GM18909 (cell line): ENCODE measurements around the gene BLOC1S1.

ENCODE experiments used
- ATAC-seq: cut with Tn5 transposase; IDR thresholded peaks from one replicate; pipeline ENCODE4 v1.9.1; 2021; ENCODE audit warnings: mild to moderate bottlenecking; ENCODE audit not compliant: unreplicated experiment, poor library complexity

BLOC1S1 gene

DNA sequence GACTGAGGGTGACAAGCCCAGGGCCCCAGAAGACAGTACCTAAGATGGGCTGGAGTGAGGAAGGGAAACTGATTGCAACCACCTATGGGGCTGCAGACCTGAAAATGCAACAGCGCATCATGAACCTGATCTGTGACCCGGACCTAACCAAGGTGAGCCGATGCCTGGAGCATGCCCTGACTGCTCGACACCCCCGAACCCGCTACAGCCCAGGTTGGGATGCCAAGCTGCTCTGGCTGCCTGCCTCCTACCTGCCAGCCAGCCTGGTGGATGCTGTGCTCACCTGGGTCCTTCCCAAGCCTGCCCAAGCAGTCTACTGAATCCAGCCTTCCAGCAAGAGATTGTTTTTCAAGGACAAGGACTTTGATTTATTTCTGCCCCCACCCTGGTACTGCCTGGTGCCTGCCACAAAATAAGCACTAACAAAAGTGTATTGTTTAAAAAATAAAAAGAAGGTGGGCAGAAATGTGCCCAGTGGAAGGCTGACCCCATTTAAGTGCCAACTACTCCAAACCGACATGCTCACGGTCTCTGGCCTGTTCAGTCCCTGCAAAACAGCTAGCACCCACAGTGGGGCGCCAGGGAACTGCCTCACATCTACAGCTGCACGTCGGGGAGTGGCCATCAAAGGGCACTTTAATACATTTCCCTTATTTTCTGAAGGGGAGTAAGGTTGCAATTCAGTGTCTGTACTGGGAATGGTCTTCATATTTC is 8.5 kb downstream of the BLOC1S1 start:
- ATAC-seq = no peak

DNA sequence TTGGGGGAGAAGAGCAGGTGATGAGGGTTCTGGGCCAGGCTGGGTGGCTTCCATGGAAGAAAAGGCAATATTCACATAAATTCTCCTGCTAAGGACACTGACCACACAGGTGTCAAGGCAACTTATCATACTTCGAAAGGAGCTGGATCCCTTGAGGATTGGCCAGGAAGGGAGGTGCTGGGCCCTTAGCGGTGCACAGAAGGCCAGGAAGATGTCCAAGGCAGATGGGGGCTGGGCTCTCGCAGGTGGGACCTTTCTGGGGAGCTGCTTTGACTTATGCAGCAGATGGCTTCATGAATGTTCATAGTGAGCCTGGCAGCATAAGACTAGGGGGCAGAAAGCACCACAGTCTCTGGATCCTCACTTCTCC is 9.1 kb downstream of the BLOC1S1 start:
- no peak for ATAC-seq

DNA sequence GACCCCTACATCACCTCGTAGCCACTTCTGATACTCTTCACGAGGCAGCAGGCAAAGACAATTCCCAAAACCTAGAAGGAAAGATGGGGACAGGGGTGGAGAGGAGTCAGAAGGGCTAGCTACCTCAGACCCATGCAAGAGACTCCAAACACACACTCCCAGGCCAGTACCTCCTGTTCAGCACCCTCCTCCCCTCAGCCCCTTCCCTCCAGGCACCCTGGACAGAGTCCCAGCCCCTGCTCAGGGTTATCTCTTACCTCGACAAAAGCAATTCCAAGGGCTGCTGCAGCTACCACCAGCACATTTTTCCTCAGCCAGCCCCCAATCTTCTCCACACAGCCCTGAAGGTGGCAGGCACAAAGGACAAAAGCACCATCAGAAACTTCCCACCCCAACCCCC is 9.7 kb downstream of the BLOC1S1 start:
- ATAC-seq = no peak

DNA sequence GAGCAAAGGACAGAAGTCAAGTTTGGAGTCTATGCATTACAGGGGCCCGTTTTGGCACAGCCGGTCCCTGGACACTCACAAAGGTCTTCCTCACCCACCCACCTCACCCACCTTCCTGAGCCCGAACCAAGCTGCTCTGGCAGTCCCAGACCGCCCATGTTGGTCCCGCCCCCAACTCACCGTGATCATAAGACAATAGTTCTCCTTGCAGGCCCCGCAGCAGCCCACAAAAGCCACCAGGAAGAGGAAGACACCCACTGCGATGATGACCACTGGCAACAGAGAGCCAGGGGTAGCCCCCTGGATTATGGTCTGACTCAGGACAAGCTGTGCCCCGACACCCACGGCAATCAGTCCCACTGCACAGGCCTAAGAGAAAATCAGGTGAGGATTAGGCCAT is 11.1 kb downstream of the BLOC1S1 start:
- no peak for ATAC-seq

DNA sequence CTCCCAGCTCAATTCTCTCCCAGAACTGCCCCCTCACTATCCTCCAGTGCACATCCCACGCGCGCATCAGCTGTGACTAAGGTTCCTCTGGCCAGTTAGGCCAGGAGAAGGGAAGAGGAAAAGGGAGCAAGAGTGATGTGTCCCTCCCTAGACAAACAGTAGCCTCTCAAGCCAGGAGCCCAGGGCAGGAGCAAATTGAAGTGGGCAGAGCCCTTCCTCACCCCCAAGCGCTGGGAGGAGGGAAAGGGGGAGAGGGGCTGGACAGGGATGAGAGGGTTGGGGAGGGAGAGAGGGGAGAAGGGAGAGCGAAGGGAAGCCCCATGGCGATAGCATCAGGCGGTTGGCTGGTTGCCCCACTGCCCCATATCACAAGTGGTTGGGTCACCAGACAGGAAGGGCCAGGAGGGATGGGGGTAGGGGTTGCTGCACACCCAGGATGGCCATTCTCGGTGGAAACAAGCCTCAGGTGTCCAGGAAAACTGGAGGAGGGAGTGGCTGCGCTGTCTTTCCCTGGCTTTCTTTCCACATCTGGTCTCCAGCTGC is 11.9 kb downstream of the BLOC1S1 start:
- ATAC-seq = no peak

DNA sequence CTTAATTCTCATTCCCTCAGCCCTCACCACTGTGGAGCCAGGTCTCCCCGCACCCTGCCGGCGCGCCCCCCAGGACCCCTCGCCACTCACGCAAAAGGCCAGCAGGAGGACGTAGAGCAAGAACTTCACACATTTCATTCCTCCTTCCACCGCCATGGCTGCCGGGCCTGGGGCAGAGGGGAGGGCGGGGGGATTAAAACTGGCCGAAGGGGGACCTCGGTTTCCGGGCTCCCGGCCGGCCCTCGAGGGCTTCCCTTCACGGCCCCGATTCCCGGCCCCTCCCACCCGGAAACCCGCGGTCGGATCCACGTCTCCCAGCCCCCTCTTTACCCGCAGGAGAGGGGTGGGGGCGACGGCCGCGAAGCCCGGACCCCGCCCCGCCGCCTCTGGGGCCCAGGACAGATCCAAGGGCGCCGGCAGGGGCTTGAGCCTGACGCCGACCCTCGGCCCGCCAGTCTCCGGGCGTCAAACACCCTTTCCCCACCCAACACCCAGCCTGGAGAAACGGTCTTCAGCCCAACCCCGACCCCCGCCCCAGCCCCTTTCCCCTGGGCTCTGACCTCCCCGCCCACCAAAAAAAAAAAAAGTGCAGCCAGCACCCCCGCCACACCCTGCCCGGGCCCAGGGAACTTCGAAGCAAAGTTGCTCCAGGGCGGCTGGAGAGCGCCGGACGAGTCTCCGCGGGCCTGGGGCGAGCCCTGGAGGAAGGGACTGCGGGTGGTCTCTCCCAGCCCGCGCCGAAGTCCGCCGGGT is 12.5 kb downstream of the BLOC1S1 start:
- ATAC-seq = peak; percentile 28

DNA sequence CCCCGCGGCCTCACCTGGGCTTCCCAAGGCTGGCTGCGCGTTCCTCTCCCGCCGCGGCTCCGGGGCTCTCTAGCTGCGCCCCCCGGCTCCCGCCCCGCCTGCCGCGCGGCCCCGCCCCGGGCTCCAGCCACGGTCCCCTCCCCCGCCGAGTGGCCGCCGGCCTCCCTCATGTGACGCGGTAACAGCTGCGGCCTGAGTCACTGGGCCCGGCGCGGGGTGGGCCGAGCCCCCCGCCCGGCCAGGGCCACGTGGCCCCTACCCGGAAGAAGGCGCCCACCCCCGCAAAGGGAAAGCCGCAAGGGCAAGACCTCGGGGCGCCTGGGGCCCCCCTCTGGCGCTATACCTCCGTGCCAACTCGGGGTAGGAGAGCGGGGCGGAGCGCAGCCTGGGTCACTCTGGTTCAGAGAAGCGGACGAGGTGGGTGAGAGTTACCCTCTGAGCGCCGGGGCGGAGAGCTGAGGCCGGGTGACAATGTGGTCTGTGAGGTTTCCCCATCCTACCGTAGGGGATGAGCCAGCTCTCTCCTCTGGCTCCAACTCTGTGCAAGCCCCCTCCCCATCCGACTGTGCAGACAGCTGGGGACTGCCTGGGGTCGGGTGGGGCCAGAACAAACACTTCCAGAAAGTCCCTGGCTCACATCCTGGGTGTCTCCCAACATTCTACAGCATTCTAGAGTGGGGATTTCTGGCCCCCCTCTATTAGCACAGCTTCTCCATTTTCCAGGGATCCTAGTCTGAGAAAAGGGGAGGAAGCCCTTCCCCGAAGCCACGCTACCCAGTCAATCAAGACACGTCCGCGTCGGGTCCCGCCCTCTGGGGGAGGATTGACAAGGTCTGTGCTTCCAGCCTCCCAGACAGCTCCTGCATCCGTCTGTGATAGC is 13.3 kb downstream of the BLOC1S1 start, which contains the start of gene CD63:
Gene CD63 (minus strand): TSS at position 71 of the 880 bp plus-strand sequence. CDS start 668 bp downstream, outside the sequence.
- ATAC-seq = peak; percentile 72

DNA sequence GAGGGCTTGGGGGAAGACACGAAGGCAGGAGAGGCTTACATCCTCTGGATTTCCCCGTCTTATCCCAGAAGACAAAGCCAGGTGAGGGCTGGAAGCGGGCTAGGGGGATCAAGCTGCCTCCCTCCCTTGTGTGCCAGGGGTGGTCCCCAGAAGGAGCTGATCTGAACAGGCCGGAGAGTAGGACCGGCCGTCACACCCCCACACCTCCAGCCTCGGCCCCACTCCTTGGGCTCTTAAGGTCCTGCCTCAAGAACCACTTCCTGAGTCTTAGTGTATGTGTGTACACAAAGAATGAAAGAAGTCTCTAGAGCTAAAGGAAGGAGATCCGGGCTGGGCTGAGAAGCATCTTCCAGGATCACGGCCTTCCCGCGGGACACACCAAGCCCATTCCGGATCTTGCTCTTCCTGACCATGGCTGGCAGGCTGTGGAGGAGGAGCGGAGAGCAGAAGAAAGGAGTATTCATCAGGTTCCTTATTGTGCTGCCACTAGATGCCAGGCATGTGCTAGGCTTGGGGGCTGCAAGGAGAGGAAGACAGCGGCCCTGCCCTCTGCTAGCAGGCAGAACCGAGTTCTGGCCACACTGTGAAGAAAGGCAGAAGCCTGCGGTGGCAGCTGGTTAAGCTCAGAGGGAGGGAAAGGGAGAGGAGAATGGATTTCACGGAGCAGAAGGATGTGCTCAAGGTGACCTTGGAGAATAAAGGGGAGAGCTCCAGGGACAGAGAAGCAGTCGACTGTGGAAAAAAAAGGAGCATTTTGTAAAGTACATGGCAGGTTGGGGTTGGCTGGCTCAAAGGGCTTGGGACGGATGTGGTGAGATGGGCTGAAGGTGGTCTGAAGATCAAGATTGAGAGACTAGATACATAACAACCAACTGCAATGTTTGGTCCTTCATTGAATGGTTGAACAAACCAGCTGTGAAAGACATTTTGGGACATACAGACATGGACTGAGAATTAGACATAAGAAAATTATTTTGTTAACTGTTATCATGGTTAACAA is 14.3 kb downstream of the BLOC1S1 start:
- peak; percentile 55 for ATAC-seq

DNA sequence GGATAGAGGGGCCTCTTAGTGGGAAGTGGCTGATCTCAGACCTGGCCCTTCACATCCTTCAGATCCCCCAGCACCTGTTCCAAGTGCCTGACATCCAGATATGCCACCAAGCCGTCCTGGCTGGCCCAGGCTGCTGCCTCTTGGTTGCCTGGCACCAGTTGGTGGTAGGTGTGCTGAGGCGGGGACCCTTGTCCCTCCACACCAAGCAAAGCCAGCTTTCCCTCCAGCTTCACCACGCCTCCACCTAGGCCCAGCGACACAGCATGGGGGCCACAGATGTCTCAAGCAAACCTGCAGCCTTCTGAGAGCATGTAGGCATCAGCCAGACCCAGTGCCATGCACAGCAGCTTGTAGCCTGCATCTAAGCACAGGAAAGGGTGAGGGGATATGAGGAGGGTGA is 16.4 kb downstream of the BLOC1S1 start:
- ATAC-seq = no peak

DNA sequence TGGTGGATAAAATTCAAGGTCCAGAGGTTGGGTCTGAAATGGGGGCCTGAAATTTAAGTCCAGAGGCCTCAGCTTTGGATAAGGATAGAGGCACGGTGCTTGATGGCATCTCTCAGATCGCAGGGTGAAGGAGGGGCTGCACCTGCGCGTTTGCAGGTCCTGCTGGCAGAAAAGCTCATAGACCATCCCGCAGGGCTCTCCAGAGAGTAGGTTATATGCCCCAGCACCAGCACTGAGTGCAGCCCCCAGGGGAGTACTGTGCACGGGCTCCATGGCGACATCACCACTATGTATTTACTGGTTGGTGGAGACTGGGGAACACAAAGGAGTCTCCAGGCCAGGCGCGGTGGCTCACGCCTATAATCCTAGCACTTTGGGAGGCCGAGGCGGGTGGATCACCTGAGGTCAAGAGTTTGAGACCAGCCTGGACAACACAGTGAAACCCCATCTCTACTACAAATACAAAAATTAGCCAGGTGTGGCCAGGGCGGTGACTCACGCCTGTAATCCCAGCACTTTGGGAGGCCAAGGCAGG is 17.2 kb downstream of the BLOC1S1 start:
- ATAC-seq = no peak

DNA sequence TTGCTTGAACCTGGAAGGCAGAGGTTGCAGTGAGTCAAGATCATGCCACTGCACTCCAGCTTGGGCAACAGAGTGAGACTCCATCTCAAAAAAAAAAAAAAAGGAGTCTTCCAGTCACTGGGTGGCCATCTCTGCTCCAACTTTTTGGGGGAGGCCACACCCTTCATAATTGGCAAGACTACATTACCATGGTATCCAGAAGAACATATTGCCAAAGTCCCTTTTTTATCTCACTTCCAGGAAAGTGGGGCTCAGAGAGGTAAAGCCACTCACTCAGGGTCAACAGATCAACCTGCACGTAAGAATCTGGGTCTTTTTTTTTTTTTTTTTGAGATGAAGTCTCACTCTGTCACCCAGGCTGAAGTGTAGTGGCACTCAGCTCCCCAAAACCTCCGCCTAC is 18.0 kb downstream of the BLOC1S1 start:
- no peak for ATAC-seq

DNA sequence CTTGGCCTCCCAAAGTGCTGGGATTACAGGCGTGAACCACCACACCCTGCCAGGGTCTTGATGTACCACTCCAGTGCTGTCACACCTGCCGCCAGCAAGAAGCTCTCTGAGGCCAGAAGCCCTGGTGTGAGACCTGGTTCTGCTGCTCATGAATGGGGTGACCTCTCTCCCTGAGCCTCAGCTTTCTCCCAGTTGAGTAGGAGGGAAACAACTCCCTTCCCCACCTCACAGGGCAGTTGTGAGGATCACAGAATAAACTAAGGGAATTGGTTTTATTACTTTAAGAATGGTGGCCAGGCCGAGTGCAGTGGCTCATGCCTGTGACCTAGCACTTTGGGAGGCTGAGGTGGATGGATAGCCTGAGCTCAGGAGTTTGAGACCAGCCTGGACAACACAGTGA is 18.7 kb downstream of the BLOC1S1 start:
- ATAC-seq = no peak

DNA sequence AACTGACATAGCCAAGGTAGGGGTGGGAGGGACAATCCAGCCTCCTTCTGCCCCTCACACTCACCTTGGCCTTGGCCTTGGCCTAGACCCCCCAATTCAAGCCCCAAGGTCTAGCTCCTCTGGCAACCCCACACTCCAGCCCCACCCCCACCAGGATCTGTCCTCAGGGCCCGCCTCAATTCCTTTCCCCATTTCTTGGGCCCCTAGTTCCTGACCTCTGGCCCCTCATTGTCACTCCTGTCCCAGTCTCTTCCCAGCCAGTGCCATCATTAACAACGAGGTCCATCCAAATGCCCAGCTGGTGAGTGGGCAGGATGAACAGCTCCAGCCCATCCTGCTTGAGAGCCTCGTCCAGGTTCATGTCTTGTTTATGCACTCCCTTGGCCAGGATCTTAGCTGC is 20.2 kb downstream of the BLOC1S1 start:
- ATAC-seq = no peak

DNA sequence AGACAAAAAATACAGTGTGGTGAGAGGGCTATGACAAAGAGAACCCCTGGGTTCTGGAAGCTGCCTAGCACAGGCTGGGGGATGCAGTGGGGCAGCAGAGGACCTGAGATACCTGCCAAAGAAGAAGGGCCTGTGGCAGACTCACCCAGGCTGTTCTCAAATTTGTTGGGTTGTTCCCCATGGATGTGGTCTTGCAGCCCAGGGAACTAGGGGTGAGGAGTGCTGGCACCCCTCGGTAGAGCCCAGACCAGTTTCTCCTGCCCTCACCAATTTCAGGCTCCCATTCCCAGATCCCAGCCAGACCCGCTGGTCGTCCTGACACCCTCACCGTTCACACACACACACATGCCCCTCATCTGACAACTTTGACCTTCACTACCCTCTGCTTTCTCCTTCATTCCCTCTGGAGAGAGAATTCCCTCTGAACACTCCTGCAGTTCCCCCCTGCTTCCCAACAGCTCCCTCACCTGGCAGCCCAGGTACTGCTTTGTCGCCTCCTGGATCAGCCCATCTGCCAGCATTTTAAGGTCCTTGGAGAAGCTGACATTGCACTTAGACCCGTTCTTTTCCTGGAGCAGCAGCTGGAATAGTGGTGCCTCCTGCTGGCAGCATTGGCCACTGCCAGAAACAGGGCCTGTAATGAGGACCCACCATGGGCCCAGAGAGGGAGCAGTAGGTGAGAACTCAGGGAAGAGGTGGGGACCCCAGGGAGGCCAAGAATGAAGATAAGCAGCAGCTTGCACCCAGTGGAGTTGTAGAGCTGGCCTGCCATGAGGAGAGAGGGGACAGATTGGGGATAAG is 21.1 kb downstream of the BLOC1S1 start:
- no peak for ATAC-seq

DNA sequence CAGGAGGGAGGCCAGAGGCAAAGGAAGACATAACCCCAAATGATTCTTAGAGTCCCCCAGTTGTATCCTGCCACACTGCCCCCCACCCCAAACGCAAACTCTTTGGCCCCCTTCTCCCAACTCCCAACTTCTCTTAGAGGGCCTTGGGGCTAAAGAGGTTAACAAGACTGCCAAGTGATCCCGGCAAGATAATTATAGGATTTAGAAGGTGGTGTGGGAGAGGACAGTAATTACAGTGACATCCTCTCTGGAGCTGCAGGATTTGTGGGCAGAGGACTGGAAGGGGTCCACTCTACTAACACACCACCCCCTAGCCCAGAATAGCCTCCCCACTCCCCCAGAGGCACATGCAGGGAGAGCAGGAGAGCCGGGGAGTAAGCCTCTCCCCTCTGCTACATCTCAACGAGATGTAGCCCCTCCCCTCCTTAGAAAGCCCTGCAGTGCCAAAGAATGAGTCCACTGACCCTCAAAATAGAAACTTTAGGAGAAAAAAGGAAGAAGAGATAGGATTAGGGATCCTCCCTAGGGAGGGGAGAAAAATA is 21.8 kb downstream of the BLOC1S1 start:
- peak; percentile 12 for ATAC-seq

DNA sequence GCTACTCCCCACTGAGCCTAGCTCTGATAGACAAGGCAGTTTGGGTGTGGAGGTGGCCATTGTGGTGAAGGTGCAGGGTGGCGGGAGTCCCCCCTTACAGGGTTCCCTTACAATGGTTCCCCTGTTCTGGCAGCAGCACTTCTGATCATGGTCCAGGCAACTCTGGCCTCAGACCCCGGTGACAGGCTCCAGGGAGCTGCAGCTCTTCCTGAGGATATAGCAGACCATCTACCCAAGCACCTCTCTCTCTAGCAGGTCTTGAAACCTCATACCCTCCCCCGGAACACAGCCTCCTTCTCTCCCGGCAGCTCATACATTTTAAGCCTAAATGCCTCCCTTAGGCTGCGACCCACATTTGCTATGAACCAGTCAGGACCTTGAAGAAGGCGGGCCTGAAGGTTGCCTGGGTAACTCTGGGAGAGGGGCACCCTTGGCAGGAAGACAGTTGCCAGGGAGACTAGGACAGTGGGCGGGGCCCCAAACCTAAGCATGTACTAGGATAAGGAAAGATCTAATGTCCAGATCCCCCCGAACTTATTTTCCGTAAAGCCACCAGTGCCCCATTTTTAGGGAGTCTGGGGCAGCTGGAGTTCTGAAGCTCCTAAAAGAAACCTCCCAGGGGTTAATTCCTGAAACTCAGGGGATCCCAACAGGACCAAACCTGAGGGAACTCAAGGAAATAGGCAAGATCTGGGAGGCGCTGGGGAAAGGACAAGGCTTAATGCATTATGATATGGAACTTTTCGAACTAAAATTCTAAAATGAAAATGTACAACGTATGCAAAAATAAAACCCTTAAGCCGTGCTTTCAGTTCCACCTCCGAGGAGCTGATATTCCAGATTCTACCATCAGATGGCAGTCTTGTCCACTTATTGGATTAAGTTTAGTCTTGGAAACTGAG is 22.5 kb downstream of the BLOC1S1 start:
- peak; percentile 87 for ATAC-seq

DNA sequence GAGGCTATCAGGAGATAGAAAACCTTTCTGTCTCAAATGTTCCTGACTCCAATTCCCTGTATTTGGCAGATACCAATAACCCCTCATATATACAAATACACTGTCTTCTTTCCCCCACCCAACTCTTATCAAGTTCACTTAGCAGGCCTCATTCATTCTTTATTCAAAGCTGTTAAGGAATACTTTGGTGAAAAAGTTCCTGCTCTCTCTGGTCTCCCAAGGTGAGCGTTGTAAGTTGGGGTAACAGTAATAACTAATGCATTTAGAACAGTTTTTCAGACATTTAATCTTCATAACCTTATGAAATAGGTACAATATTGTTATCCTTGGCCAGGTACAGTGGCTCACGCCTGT is 23.2 kb downstream of the BLOC1S1 start:
- ATAC-seq = no peak
